GM12891 (cell line): ENCODE measurements around the gene SCNN1A.

Experiments
- POLR2A ChIP-seq: IDR thresholded peaks from 2 replicates; pipeline ENCODE4 v1.6.1; 2011; ENCODE audit warnings: low read depth, low read length, control low read depth
- POLR2AphosphoS5 ChIP-seq: IDR thresholded peaks from 2 replicates; pipeline ENCODE4 v1.6.1; 2011; ENCODE audit warnings: low read depth, low read length, control low read depth

DNA sequence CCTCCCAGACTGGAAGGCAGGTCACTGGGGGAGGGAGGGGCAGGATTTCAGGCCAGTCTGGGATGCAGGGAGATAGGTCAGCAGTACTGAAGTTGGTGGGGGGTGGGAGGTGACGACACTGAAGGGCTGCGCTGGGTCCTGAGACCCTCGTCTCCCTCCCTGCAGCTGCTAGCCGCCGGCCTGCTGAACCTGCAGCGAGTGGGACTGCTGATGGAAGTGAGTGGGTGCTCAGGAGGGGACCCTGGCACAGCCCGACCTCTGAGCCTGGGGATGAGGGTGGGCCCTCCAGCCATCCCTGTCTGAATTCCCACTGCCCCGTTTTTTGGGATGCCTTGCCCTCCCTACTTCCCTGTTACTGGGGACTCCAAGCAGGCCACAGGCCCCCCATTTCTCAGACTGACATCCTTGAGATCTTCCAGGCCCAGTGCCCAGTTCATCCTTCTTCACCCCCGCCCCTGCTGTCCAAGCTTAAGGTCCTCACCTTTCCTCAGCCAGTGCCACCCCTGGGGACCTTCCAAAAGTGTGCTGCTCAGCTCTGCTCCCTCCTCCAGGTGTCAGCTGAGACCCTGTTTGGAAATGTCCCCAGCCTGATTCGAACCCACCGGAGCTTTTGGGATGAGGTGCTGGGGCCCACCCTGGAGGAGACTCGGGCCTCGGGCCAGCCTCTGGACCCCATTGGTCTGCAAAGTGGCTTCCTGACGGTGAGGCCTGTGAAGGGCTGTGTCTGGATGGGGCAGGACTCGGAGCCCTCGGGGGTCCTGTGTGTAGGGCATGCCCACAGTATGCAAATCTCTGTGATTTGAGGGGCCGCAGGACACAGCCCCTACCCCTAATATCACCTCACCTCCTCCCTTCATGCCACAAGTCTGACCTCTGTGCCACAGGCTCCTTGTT lies 59.4 kb downstream of the SCNN1A start:
- TF ChIP-seq POLR2A (no peak), POLR2AphosphoS5 (no peak)
